ENCODE data around the gene FEZF1.
"Not testable (repeated sequence)": the region's sequence is repeated elsewhere in the genome, so short reads cannot be mapped to it uniquely, and the experiment has no call there.

GRCh38 chr7:122284608-122285007 is 19.9 kb downstream of the FEZF1 start:
- TF ChIP-seq, protein P1, sequence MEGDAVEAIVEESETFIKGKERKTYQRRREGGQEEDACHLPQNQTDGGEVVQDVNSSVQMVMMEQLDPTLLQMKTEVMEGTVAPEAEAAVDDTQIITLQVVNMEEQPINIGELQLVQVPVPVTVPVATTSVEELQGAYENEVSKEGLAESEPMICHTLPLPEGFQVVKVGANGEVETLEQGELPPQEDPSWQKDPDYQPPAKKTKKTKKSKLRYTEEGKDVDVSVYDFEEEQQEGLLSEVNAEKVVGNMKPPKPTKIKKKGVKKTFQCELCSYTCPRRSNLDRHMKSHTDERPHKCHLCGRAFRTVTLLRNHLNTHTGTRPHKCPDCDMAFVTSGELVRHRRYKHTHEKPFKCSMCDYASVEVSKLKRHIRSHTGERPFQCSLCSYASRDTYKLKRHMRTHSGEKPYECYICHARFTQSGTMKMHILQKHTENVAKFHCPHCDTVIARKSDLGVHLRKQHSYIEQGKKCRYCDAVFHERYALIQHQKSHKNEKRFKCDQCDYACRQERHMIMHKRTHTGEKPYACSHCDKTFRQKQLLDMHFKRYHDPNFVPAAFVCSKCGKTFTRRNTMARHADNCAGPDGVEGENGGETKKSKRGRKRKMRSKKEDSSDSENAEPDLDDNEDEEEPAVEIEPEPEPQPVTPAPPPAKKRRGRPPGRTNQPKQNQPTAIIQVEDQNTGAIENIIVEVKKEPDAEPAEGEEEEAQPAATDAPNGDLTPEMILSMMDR (IDR thresholded peaks at IDR 0.05; ENCODE audit: poor library complexity, severe bottlenecking), result not testable (repeated sequence)
- not testable (repeated sequence) for TF ChIP-seq POLR2AphosphoS5 (IDR thresholded peaks at IDR 0.05); TAF1 (IDR thresholded peaks at IDR 0.05; ENCODE audit: low read depth); RAD21 (conservative IDR thresholded peaks at IDR 0.05); EP300 (conservative IDR thresholded peaks at IDR 0.05; ENCODE audit: poor library complexity, severe bottlenecking); EZH2 (IDR thresholded peaks at IDR 0.05; ENCODE audit: borderline replicate concordance, insufficient read depth, low read length, poor library complexity, severe bottlenecking); REST (IDR thresholded peaks at IDR 0.05; ENCODE audit: borderline replicate concordance); SMC3 (conservative IDR thresholded peaks at IDR 0.05; ENCODE audit: poor library complexity)
